NCI-H2029 treated with DMSO at 0.1 percent for 48 hours (cell line): ENCODE measurements around the gene CDH4.

Source experiments
- DNase-seq: peaks from one replicate; lab custom pipeline; 2025; lab: John Stamatoyannopoulos, UW

Gene CDH4

GRCh38 chr20:61518424-61518951, 266.4 kb downstream of the CDH4 start:
- DNase-seq, result no peak

- no peak for DNase-seq
Observed at GRCh38 chr20:61519488-61519887, 267.4 kb downstream of the CDH4 start.

GRCh38 chr20:61520076-61520892, 268.2 kb downstream of the CDH4 start:
- DNase-seq, result no peak

- DNase-seq, result no peak
Observed at GRCh38 chr20:61520893-61521460, 268.9 kb downstream of the CDH4 start.

- no peak for DNase-seq
Observed at GRCh38 chr20:61521687-61522420, 269.8 kb downstream of the CDH4 start.

GRCh38 chr20:61522498-61523090, 270.5 kb downstream of the CDH4 start:
- DNase-seq, result no peak

GRCh38 chr20:61523145-61523544, 271.1 kb downstream of the CDH4 start:
- no peak for DNase-seq

- DNase-seq, result no peak
Observed at GRCh38 chr20:61524951-61525666, 273.0 kb downstream of the CDH4 start.

- no peak for DNase-seq
Observed at GRCh38 chr20:61525781-61526431, 273.8 kb downstream of the CDH4 start.

GRCh38 chr20:61526907-61527306, 274.8 kb downstream of the CDH4 start:
- DNase-seq, result no peak

- DNase-seq, result no peak
Observed at GRCh38 chr20:61527626-61528025, 275.6 kb downstream of the CDH4 start.

GRCh38 chr20:61528591-61528990, 276.5 kb downstream of the CDH4 start:
- no peak for DNase-seq

GRCh38 chr20:61529354-61529753, 277.3 kb downstream of the CDH4 start:
- no peak for DNase-seq

GRCh38 chr20:61531553-61532345, 279.7 kb downstream of the CDH4 start:
- no peak for DNase-seq

GRCh38 chr20:61532736-61533135, 280.7 kb downstream of the CDH4 start:
- DNase-seq, result no peak

- no peak for DNase-seq
Observed at GRCh38 chr20:61533231-61533631, 281.2 kb downstream of the CDH4 start.

GRCh38 chr20:61534346-61534745, 282.3 kb downstream of the CDH4 start:
- DNase-seq, result no peak

GRCh38 chr20:61535091-61535490, 283.0 kb downstream of the CDH4 start:
- DNase-seq, result no peak

GRCh38 chr20:61535536-61535935, 283.5 kb downstream of the CDH4 start:
- DNase-seq, result no peak

- no peak for DNase-seq
Observed at GRCh38 chr20:61535956-61536355, 283.9 kb downstream of the CDH4 start.
